ENCODE data around the gene ERF. TPM values are rescaled to one million over a fixed set of nuclear protein-coding genes. Genes with fewer than 3 reads are reported as not detected.

The ERF gene
- total RNA-seq (2014; rRNA removed; shearing (Covaris generic)), result 22.1 and 26.7 TPM in 2 replicates
- 33.5 and 36.6 TPM in 2 replicates for total RNA-seq (2022)
- Bru-seq, nascent RNA, result percentile 53 among the genes with signal in this experiment
- percentile 65 among the genes with signal in this experiment for BruChase-seq, experiment 1, labeled RNA remaining after a 6-hour chase
- percentile 84 among the genes with signal in this experiment for BruChase-seq, experiment 2, labeled RNA remaining after a 2-hour chase
- long read RNA-seq, result 0 reads

GRCh38 chr19:42254850-42255765, at the start of gene ERF:
TSS of gene ERF (minus strand) at chr19:42255128. CDS start at chr19:42254999, 129 bp downstream.
- H2AFZ ChIP-seq (ENCODE audit: low read length), result peak within 1 kb of the TSS; percentile 58; the same call in 1 of the 2 replicates
- peak within 1 kb of the TSS; percentile 99 for H3K4me3 ChIP-seq (ENCODE audit: low read depth, low read length, poor library complexity, severe bottlenecking)
- H3K27ac ChIP-seq (ENCODE audit: low read depth, low read length, poor library complexity, severe bottlenecking), result peak within 1 kb of the TSS; percentile 77
- CTCF ChIA-PET (ENCODE audit: unreplicated experiment), result no interaction called here
- H3K36me3 ChIP-seq (ENCODE audit: insufficient read depth, low read length), result peaks cover 4% of the 10 kb centered on the region
- H4K20me1 ChIP-seq (ENCODE audit: insufficient read depth, low read length), result no peaks in the 10 kb centered on the region; the same call in 1 of the 2 replicates
- BruUV-seq (replicated peaks), result no TSS peak
- H3K9me3 ChIP-seq (ENCODE audit: low read length), result no peaks in the 10 kb centered on the region
- peak; percentile 92 for DNase-seq (ENCODE audit: low spot score)
- intact Hi-C loops (cut with micrococcal nuclease; ENCODE audit: unreplicated experiment), result no loop called here
- peaks cover 25% of the 10 kb centered on the region for H3K4me1 ChIP-seq (ENCODE audit: insufficient read depth, low read length, poor library complexity, severe bottlenecking)
- no peaks in the 10 kb centered on the region for H3K9me2 ChIP-seq (ENCODE audit: insufficient read depth, low read length)
- POLR2A ChIA-PET, result interaction anchor here (1.4 kb wide), 1 partner anchor 24 kb away, joined by 3 read pairs; no protein-coding TSS in a partner anchor
- H3K4me2 ChIP-seq (ENCODE audit: low read length), result peak within 1 kb of the TSS; percentile 96
- H3K79me2 ChIP-seq (ENCODE audit: insufficient read depth, low read depth, low read length), result peaks cover 28% of the 10 kb centered on the region; the same call in 1 of the 2 replicates
- TF ChIP-seq CTCF (conservative IDR thresholded peaks at IDR 0.05; ENCODE audit: low read length) (no peak), EZH2phosphoT487 (IDR thresholded peaks at IDR 0.05; ENCODE audit: borderline replicate concordance, low read depth, low read length) (no peak)

- peaks cover 15% of the 10 kb centered on the region for H3K4me1 ChIP-seq (ENCODE audit: insufficient read depth, low read length, poor library complexity, severe bottlenecking)
- peaks cover 4% of the 10 kb centered on the region; the same call in 1 of the 2 replicates for H3K79me2 ChIP-seq (ENCODE audit: insufficient read depth, low read depth, low read length)
- DNase-seq (ENCODE audit: low spot score), result no peak
- intact Hi-C loops (cut with micrococcal nuclease; ENCODE audit: unreplicated experiment), result no loop called here
- no peaks in the 10 kb centered on the region for H3K9me3 ChIP-seq (ENCODE audit: low read length)
- no peak for TF ChIP-seq CTCF (conservative IDR thresholded peaks at IDR 0.05; ENCODE audit: low read length)
- TF ChIP-seq EZH2phosphoT487 (IDR thresholded peaks at IDR 0.05; ENCODE audit: borderline replicate concordance, low read depth, low read length), result no peak
- H3K4me2 ChIP-seq (ENCODE audit: low read length), result no peak overlapping the region
- H3K4me3 ChIP-seq (ENCODE audit: low read depth, low read length, poor library complexity, severe bottlenecking), result no peak overlapping the region
- no TSS peak for BruUV-seq (replicated peaks)
- no peak overlapping the region for H3K27ac ChIP-seq (ENCODE audit: low read depth, low read length, poor library complexity, severe bottlenecking)
- no peaks in the 10 kb centered on the region for H4K20me1 ChIP-seq (ENCODE audit: insufficient read depth, low read length)
- ChIA-PET CTCF (ENCODE audit: unreplicated experiment) (interaction anchor here (0.6 kb wide), 1 partner anchor 179 kb away, joined by 4 read pairs; no protein-coding TSS in a partner anchor), POLR2A (no interaction called here)
- H3K36me3 ChIP-seq (ENCODE audit: insufficient read depth, low read length), result no peaks in the 10 kb centered on the region
- no peak overlapping the region for H2AFZ ChIP-seq (ENCODE audit: low read length)
- H3K9me2 ChIP-seq (ENCODE audit: insufficient read depth, low read length), result no peaks in the 10 kb centered on the region
These were observed 48.9 kb upstream of the ERF start for GRCh38 chr19:42303876-42304275.
